Skeletal muscle cell (primary cell): ENCODE results near the gene QSOX1.

Experiments
- DNase-seq: peaks from one replicate; pipeline ENCODE4 v3.0.0-alpha.2; 2010; ENCODE audit warnings: low read depth
- H3K4me3 ChIP-seq: 2 replicates; pipeline ENCODE4 v1.5.1; 2011; ENCODE audit warnings: low read depth, mild to moderate bottlenecking, control low read depth, low read length, moderate library complexity

Gene QSOX1

DNA sequence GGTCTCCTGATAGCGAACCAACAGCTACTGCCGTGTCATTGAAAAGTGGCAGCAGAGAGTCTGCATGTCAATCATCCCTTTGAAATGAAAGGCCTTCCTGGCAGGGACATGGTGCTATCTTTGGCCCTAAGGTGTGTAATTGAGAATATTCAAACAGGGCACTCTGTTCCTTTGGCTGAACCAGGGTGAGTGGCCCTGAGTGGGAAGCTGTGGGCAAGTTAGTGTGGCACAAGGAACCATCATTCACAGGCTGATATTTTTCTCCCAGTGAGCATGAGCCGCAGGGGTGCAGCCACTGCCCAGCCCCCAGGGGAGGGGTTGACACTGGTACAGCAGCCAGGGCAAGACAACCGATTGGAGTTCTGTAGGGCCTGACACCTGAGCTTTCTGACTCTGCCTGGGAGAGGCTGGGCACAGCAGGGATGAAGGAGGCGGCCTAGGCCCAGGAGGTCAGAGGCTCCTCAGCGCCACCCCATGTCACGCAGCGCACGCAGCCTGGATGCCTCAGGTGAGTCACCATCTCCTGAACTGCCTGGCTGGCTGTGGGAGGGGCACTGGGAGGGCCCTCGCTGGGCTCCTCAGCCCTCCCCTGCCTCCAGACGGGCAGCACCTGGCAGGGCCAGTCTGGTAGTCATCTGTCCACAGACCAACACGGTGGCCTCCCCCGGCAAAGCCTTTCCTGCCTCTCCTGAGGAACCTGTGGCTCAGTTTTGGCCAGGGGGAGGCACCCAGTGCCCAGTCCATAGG lies 13.2 kb downstream of the QSOX1 start:
- no peak overlapping the region for H3K4me3 ChIP-seq
- DNase-seq: no peak

- no peak for DNase-seq
- no peak overlapping the region for H3K4me3 ChIP-seq
Measured at GRCh38 chr1:180168786-180169639, 14.3 kb downstream of the QSOX1 start.

DNA sequence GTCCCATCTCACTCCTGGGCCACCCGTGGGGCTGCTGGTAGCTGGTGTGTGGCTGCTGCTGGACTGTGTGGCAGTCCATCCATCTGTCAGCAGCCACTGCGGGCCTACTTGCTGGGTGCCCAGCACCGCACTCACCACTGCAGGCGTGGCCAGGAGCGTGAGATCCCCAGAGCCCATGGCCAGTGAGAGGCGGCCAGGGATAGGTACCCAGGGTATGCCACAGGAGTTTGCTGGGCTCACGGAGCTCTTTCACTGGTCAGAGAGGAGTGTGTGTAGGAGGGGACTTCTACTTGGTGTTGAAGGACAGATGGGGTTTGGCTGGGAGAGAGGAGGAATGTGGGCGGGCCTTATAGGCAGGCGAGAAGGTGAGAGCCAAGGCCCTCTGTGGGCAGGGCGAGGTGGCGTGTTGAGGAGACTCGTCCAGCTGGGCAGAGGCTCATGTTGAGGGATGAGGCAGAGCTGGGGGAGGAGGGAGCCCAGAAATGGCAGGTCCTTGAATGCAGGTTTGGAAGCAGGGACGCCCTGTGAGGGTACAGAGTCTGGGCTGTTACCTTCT lies 15.0 kb downstream of the QSOX1 start:
- DNase-seq: no peak
- no peak overlapping the region for H3K4me3 ChIP-seq

GRCh38 chr1:180170546-180171151 lies 16.0 kb downstream of the QSOX1 start:
- H3K4me3 ChIP-seq: no peak overlapping the region
- no peak for DNase-seq

- no peak overlapping the region for H3K4me3 ChIP-seq
- no peak for DNase-seq
Measured at GRCh38 chr1:180171691-180172090, 17.0 kb downstream of the QSOX1 start.

- H3K4me3 ChIP-seq: no peak overlapping the region
- no peak for DNase-seq
Measured at GRCh38 chr1:180173451-180173850, 18.8 kb downstream of the QSOX1 start.

DNA sequence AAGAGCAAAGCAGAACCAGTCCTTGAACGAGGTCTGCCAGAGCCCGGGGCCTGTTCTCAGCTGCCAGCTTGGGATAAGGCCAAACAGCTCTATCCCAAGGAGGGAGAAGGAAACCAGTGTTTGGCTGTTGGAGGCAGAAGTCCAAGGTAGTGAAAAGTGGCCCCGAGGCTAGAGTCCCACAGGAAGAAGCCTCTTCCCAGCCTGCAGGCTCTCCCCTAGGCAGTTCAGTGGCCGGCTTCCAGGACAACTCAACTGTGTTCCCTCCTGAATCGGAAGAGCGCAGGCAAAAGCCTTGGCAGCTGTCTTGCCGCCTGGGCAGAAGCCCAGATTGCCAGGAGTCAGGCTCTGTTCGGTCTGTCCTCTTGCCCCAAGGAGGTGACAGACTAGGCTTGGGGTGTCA lies 19.3 kb downstream of the QSOX1 start:
- H3K4me3 ChIP-seq: no peak overlapping the region
- DNase-seq: no peak

- no peak overlapping the region for H3K4me3 ChIP-seq
- DNase-seq: no peak
Measured at GRCh38 chr1:180175291-180175690, 20.6 kb downstream of the QSOX1 start.

DNA sequence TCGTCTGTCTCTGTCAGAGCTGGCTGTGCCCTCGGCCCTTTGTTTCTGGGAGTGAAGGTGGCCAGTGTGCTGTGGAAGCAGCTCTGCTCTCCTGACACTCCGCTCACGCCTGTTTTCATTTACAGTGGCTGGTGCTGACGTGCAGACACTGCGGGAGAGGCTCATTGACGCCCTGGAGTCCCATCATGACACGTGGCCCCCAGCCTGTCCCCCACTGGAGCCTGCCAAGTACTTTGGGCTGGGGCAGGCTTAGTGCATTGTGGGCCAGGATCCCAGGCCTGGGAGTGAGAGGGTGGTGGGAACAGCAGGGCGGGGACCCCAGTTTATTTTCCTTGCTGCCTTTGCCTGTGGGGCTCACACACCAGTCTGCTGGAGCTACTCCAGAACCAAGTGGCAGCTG lies 21.1 kb downstream of the QSOX1 start:
- no peak overlapping the region for H3K4me3 ChIP-seq
- DNase-seq: no peak

GRCh38 chr1:180176965-180177364 lies 22.3 kb downstream of the QSOX1 start:
- no peak for DNase-seq
- H3K4me3 ChIP-seq: no peak overlapping the region

- DNase-seq: no peak
- no peak overlapping the region for H3K4me3 ChIP-seq
Measured at GRCh38 chr1:180177931-180178330, 23.3 kb downstream of the QSOX1 start.

GRCh38 chr1:180178511-180179161 lies 24.0 kb downstream of the QSOX1 start:
- no peak overlapping the region for H3K4me3 ChIP-seq
- DNase-seq: no peak

- no peak overlapping the region for H3K4me3 ChIP-seq
- DNase-seq: no peak
Measured at GRCh38 chr1:180179162-180179957, 24.7 kb downstream of the QSOX1 start.

DNA sequence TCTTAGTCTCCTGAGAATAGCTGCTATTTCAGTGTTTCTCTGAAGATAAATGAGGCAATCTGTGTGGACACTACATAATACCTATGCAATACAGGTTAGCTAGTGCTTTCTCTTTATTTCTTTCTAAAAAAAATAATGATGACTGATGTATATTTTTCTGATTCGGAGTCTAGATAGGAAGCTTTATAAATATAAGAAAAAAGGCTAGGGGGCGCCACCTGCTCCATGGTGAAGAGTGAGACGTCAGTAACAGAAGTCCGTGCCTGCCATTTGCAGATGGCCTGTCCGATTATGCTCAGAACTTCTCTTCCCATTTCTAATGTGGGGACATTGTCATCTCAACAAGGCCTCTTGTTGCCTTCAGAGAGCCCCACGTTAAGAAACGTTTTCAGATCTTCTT lies 26.4 kb downstream of the QSOX1 start:
- no peak overlapping the region for H3K4me3 ChIP-seq
- DNase-seq: no peak

DNA sequence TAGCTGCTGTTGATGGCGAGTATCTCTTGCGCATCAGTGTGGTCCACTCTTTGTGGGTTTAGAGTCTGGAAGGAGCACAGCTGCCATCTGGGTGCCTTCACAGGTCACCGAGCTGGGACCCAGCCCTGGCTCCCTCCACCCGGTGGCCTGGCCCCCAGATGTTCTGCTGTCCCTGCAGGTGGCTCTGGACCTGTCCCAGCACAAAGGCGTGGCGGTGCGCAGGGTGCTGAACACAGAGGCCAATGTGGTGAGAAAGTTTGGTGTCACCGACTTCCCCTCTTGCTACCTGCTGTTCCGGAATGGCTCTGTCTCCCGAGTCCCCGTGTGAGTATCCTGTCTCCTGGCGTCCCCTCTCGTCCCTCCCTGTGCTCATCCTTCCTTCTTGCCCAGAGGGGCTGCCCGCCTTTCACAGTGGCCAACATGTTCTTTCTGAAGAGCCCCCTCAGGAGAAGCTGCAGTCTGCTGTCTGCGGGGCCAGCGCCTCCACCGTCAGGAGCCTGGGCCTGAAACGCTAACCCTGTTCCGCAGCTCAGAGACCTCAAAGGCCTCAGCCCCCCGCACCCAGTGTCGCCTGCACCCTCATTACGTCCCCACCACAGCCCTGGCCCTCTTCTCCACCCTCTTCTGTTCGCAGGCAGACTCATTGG lies 27.4 kb downstream of the QSOX1 start:
- no peak for DNase-seq
- H3K4me3 ChIP-seq: no peak overlapping the region

DNA sequence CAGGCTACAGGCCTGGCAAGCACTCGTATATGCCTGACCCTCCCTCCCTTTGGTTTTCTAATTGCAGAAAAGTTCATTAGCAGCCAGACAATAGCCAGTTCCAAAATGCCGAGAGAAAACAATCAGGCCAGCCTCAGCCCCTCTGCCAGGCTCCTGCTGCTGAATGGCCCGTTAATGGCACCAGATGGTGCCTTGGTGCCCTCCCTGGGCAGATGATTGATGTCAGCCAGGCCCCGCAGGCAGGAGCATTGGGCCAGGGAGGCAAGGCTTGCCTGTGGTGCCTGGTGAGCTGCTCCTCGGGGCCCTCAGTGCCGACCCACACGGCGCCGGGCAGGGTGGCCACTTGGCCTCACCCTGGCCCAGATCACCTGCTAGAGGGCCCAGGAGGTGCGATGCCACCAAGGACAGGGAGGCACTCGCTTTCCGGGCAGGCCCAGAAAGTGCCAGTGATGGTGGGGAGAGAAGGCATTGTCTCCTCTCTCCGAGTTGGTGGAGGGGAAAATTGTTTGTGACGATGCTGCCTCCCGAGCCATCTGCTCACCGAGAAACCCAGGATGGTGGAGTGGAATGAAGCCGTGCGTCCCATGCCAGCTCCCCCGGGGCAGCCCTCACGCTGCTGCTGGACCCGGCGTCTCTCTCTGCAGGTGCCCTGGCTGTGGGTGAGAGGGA lies 28.1 kb downstream of the QSOX1 start:
- DNase-seq: no peak
- no peak overlapping the region for H3K4me3 ChIP-seq

- H3K4me3 ChIP-seq: no peak overlapping the region
- no peak for DNase-seq
Measured at GRCh38 chr1:180183426-180183825, 28.8 kb downstream of the QSOX1 start.

- no peak for DNase-seq
- H3K4me3 ChIP-seq: no peak overlapping the region
Measured at GRCh38 chr1:180184041-180184440, 29.4 kb downstream of the QSOX1 start.
